Measurements from ENCODE around the gene TPSB2.

DNA sequence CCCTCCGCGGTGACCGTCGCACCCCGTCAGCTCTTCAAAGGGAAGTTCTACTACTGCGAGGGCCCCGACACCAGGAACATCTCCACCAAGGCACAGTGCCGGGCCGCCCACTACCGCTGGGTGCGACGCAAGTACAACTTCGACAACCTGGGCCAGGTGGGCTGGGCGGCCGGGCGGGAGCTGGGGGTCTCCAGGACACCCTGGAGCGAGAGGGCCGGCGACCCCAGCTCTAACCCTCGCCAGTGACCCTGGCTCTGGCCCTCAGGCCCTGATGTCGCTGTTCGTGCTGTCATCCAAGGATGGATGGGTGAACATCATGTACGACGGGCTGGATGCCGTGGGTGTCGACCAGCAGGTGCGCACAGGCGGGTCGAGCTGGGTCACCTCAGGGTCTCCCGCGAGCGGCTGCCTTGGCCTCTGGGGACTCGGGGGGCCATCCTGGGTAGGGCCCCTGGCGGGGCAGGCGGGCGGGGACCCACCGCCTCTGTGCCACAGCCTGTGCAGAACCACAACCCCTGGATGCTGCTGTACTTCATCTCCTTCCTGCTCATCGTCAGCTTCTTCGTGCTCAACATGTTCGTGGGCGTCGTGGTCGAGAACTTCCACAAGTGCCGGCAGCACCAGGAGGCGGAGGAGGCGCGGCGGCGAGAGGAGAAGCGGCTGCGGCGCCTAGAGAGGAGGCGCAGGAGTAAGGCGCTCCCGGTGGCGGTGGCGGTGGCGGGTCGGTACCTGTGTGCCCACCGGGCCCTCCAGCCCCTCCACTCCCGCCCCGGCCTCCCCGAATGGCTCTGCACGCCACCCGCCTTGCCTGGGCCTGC lies 18.3 kb downstream of the TPSB2 start:
- TF ChIP-seq, protein P1, sequence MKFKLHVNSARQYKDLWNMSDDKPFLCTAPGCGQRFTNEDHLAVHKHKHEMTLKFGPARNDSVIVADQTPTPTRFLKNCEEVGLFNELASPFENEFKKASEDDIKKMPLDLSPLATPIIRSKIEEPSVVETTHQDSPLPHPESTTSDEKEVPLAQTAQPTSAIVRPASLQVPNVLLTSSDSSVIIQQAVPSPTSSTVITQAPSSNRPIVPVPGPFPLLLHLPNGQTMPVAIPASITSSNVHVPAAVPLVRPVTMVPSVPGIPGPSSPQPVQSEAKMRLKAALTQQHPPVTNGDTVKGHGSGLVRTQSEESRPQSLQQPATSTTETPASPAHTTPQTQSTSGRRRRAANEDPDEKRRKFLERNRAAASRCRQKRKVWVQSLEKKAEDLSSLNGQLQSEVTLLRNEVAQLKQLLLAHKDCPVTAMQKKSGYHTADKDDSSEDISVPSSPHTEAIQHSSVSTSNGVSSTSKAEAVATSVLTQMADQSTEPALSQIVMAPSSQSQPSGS (CRISPR knock-in tag; IDR thresholded peaks at IDR 0.05; ENCODE audit: borderline replicate concordance, low read depth) = no peak
- TF ChIP-seq, protein P2, sequence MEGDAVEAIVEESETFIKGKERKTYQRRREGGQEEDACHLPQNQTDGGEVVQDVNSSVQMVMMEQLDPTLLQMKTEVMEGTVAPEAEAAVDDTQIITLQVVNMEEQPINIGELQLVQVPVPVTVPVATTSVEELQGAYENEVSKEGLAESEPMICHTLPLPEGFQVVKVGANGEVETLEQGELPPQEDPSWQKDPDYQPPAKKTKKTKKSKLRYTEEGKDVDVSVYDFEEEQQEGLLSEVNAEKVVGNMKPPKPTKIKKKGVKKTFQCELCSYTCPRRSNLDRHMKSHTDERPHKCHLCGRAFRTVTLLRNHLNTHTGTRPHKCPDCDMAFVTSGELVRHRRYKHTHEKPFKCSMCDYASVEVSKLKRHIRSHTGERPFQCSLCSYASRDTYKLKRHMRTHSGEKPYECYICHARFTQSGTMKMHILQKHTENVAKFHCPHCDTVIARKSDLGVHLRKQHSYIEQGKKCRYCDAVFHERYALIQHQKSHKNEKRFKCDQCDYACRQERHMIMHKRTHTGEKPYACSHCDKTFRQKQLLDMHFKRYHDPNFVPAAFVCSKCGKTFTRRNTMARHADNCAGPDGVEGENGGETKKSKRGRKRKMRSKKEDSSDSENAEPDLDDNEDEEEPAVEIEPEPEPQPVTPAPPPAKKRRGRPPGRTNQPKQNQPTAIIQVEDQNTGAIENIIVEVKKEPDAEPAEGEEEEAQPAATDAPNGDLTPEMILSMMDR (IDR thresholded peaks at IDR 0.05) = no peak
- TF ChIP-seq, protein P3, sequence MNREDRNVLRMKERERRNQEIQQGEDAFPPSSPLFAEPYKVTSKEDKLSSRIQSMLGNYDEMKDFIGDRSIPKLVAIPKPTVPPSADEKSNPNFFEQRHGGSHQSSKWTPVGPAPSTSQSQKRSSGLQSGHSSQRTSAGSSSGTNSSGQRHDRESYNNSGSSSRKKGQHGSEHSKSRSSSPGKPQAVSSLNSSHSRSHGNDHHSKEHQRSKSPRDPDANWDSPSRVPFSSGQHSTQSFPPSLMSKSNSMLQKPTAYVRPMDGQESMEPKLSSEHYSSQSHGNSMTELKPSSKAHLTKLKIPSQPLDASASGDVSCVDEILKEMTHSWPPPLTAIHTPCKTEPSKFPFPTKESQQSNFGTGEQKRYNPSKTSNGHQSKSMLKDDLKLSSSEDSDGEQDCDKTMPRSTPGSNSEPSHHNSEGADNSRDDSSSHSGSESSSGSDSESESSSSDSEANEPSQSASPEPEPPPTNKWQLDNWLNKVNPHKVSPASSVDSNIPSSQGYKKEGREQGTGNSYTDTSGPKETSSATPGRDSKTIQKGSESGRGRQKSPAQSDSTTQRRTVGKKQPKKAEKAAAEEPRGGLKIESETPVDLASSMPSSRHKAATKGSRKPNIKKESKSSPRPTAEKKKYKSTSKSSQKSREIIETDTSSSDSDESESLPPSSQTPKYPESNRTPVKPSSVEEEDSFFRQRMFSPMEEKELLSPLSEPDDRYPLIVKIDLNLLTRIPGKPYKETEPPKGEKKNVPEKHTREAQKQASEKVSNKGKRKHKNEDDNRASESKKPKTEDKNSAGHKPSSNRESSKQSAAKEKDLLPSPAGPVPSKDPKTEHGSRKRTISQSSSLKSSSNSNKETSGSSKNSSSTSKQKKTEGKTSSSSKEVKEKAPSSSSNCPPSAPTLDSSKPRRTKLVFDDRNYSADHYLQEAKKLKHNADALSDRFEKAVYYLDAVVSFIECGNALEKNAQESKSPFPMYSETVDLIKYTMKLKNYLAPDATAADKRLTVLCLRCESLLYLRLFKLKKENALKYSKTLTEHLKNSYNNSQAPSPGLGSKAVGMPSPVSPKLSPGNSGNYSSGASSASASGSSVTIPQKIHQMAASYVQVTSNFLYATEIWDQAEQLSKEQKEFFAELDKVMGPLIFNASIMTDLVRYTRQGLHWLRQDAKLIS (CRISPR knock-in tag; IDR thresholded peaks at IDR 0.05; ENCODE audit: borderline replicate concordance) = no peak
- TF ChIP-seq, protein P4, sequence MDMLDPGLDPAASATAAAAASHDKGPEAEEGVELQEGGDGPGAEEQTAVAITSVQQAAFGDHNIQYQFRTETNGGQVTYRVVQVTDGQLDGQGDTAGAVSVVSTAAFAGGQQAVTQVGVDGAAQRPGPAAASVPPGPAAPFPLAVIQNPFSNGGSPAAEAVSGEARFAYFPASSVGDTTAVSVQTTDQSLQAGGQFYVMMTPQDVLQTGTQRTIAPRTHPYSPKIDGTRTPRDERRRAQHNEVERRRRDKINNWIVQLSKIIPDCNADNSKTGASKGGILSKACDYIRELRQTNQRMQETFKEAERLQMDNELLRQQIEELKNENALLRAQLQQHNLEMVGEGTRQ (CRISPR knock-in tag; IDR thresholded peaks at IDR 0.05) = no peak
- TF ChIP-seq, protein P5, sequence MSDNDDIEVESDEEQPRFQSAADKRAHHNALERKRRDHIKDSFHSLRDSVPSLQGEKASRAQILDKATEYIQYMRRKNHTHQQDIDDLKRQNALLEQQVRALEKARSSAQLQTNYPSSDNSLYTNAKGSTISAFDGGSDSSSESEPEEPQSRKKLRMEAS (CRISPR knock-in tag; IDR thresholded peaks at IDR 0.05) = no peak
- TF ChIP-seq, protein P6, sequence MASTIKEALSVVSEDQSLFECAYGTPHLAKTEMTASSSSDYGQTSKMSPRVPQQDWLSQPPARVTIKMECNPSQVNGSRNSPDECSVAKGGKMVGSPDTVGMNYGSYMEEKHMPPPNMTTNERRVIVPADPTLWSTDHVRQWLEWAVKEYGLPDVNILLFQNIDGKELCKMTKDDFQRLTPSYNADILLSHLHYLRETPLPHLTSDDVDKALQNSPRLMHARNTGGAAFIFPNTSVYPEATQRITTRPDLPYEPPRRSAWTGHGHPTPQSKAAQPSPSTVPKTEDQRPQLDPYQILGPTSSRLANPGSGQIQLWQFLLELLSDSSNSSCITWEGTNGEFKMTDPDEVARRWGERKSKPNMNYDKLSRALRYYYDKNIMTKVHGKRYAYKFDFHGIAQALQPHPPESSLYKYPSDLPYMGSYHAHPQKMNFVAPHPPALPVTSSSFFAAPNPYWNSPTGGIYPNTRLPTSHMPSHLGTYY (CRISPR knock-in tag; IDR thresholded peaks at IDR 0.05) = no peak
- no peak for TF ChIP-seq TEAD4 (CRISPR knock-in tag; IDR thresholded peaks at IDR 0.05)
- TF ChIP-seq TEAD1 (CRISPR knock-in tag; IDR thresholded peaks at IDR 0.05) = no peak
- TF ChIP-seq, protein P7, sequence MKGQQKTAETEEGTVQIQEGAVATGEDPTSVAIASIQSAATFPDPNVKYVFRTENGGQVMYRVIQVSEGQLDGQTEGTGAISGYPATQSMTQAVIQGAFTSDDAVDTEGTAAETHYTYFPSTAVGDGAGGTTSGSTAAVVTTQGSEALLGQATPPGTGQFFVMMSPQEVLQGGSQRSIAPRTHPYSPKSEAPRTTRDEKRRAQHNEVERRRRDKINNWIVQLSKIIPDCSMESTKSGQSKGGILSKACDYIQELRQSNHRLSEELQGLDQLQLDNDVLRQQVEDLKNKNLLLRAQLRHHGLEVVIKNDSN (CRISPR knock-in tag; IDR thresholded peaks at IDR 0.05) = no peak
- no peak for TF ChIP-seq TP53 (CRISPR knock-in tag; IDR thresholded peaks at IDR 0.05)
- TF ChIP-seq FOXJ3 (CRISPR knock-in tag; IDR thresholded peaks at IDR 0.05; ENCODE audit: borderline replicate concordance) = no peak
- no peak for TF ChIP-seq ZNF138 (CRISPR knock-in tag; conservative IDR thresholded peaks at IDR 0.05)
- no peak for TF ChIP-seq TCF7 (CRISPR knock-in tag; IDR thresholded peaks at IDR 0.05; ENCODE audit: low read depth)
